NCI-H1092 (cell line): ENCODE data around the gene DNAH9.

Experiments
- DNase-seq: peaks from one replicate; lab custom pipeline; 2025; lab: John Stamatoyannopoulos, UW

DNAH9 gene

GRCh38 chr17:11651089-11651488, 52.8 kb downstream of the DNAH9 start:
- DNase-seq, result no peak

- no peak for DNase-seq
These were observed 70.3 kb downstream of the DNAH9 start for GRCh38 chr17:11668618-11669017.

GRCh38 chr17:11671126-11671525, 72.9 kb downstream of the DNAH9 start:
- no peak for DNase-seq

GRCh38 chr17:11682646-11683045, 84.4 kb downstream of the DNAH9 start:
- DNase-seq, result no peak

- no peak for DNase-seq
These were observed 92.4 kb downstream of the DNAH9 start for GRCh38 chr17:11690681-11691080.

GRCh38 chr17:11692688-11693087, 94.4 kb downstream of the DNAH9 start:
- DNase-seq, result no peak

- DNase-seq, result no peak
These were observed 95.0 kb downstream of the DNAH9 start for GRCh38 chr17:11693284-11693683.

- no peak for DNase-seq
These were observed 102.4 kb downstream of the DNAH9 start for GRCh38 chr17:11700668-11701067.

- DNase-seq, result no peak
These were observed 103.6 kb downstream of the DNAH9 start for GRCh38 chr17:11701911-11702310.

- DNase-seq, result no peak
These were observed 105.8 kb downstream of the DNAH9 start for GRCh38 chr17:11704041-11704440.

GRCh38 chr17:11705111-11705510, 106.8 kb downstream of the DNAH9 start:
- DNase-seq, result no peak

GRCh38 chr17:11707586-11707985, 109.3 kb downstream of the DNAH9 start:
- no peak for DNase-seq

GRCh38 chr17:11712456-11712855, 114.2 kb downstream of the DNAH9 start:
- DNase-seq, result no peak

GRCh38 chr17:11719203-11719602, 120.9 kb downstream of the DNAH9 start:
- no peak for DNase-seq

GRCh38 chr17:11719856-11720255, 121.6 kb downstream of the DNAH9 start:
- no peak for DNase-seq

- no peak for DNase-seq
These were observed 122.5 kb downstream of the DNAH9 start for GRCh38 chr17:11720816-11721215.

GRCh38 chr17:11730747-11731146, 132.5 kb downstream of the DNAH9 start:
- DNase-seq, result no peak

GRCh38 chr17:11736613-11737312, 138.5 kb downstream of the DNAH9 start:
- no peak for DNase-seq

GRCh38 chr17:11737313-11737679, 139.0 kb downstream of the DNAH9 start:
- no peak for DNase-seq

GRCh38 chr17:11738151-11738550, 139.9 kb downstream of the DNAH9 start:
- no peak for DNase-seq

- DNase-seq, result no peak
These were observed 141.1 kb downstream of the DNAH9 start for GRCh38 chr17:11739351-11739750.

GRCh38 chr17:11739848-11740247, 141.6 kb downstream of the DNAH9 start:
- no peak for DNase-seq

GRCh38 chr17:11742886-11743285, 144.6 kb downstream of the DNAH9 start:
- no peak for DNase-seq

- no peak for DNase-seq
These were observed 146.4 kb downstream of the DNAH9 start for GRCh38 chr17:11744696-11745095.
